Mesenchymal stem cell (in vitro differentiated cells and primary cell): Measurements from ENCODE around the gene ARHGAP20.

Experiments
- DNase-seq: peaks from one replicate; pipeline ENCODE4 v3.0.0-alpha.2; 2013
- H2AFZ ChIP-seq: one replicate; pipeline ENCODE4 v1.6.1; 2013; ENCODE audit warnings: low read depth, mild to moderate bottlenecking, control low read depth, inconsistent platforms, low read length, moderate library complexity
- H2AK5ac ChIP-seq: 2 replicates; pipeline ENCODE4 v1.6.1; 2013; ENCODE audit warnings: low read length, moderate library complexity, mild to moderate bottlenecking, inconsistent platforms; ENCODE audit not compliant: severe bottlenecking
- H2BK120ac ChIP-seq: one replicate; pipeline ENCODE4 v1.6.1; 2013; ENCODE audit warnings: low read depth, mild to moderate bottlenecking, inconsistent platforms, low read length, moderate library complexity
- H2BK12ac ChIP-seq, 2 experiments: one replicate each; pipeline ENCODE4 v1.6.1; 2013; ENCODE audit warnings: inconsistent platforms in 2 of 2, low read length in 2 of 2, mild to moderate bottlenecking in 2 of 2, moderate library complexity in 2 of 2, control low read depth in 1 of 2
- H2BK15ac ChIP-seq: one replicate; pipeline ENCODE4 v1.6.1; 2013; ENCODE audit warnings: mild to moderate bottlenecking, low read depth, inconsistent platforms; ENCODE audit not compliant: poor library complexity, severe bottlenecking
- H2BK5ac ChIP-seq: 2 replicates; pipeline ENCODE4 v1.6.1; 2013; ENCODE audit warnings: low read depth, mild to moderate bottlenecking, low read length, control low read depth, inconsistent platforms; ENCODE audit not compliant: poor library complexity, severe bottlenecking
- H3K14ac ChIP-seq, 2 experiments: one replicate each; pipeline ENCODE4 v1.6.1; 2013; ENCODE audit warnings: inconsistent platforms in 2 of 2, low read length in 2 of 2, control low read depth in 1 of 2, mild to moderate bottlenecking in 1 of 2, moderate library complexity in 1 of 2
- H3K18ac ChIP-seq, 2 experiments: one replicate each; pipeline ENCODE4 v1.6.1; 2013; ENCODE audit warnings: inconsistent platforms in 2 of 2, low read length in 2 of 2, control low read depth in 1 of 2, low read depth in 1 of 2, mild to moderate bottlenecking in 1 of 2
- H3K23ac ChIP-seq, 2 experiments: one replicate each; pipeline ENCODE4 v1.6.1; 2013; ENCODE audit warnings: inconsistent platforms in 2 of 2, low read length in 2 of 2, mild to moderate bottlenecking in 2 of 2, moderate library complexity in 2 of 2, control low read depth in 1 of 2
- H3K27ac ChIP-seq: 2 replicates; pipeline ENCODE4 v1.5.1; 2013; ENCODE audit warnings: mild to moderate bottlenecking, moderate library complexity, low read length, control low read depth, inconsistent platforms; ENCODE audit not compliant: poor library complexity, severe bottlenecking
- H3K27me3 ChIP-seq, 2 experiments: 2 replicates each; pipeline versions ENCODE4 v1.6.1 to v1.7.0; 2013; ENCODE audit warnings: low read length in 2 of 2, mild to moderate bottlenecking in 2 of 2, moderate library complexity in 2 of 2, control low read depth in 1 of 2, inconsistent platforms in 1 of 2; ENCODE audit not compliant: control insufficient read depth in 1 of 2, insufficient read depth in 1 of 2
- H3K36me3 ChIP-seq, 2 experiments: 2 replicates each; pipeline versions ENCODE4 v1.6.1 to v1.7.0; 2013; ENCODE audit warnings: low read length in 2 of 2, control low read depth in 1 of 2, inconsistent platforms in 1 of 2, low read depth in 1 of 2, mild to moderate bottlenecking in 1 of 2; ENCODE audit not compliant: insufficient read depth in 2 of 2, control insufficient read depth in 1 of 2
- H3K4ac ChIP-seq, 2 experiments: one replicate each; pipeline ENCODE4 v1.6.1; 2013; ENCODE audit warnings: inconsistent platforms in 2 of 2, low read length in 2 of 2, mild to moderate bottlenecking in 2 of 2, moderate library complexity in 2 of 2, control low read depth in 1 of 2, low read depth in 1 of 2
- H3K4me1 ChIP-seq: 2 replicates; pipeline ENCODE4 v1.6.1; 2013; ENCODE audit warnings: low read depth, low read length, control low read depth; ENCODE audit not compliant: control insufficient read depth, insufficient read depth
- H3K4me2 ChIP-seq: 2 replicates; pipeline ENCODE4 v1.6.1; 2013; ENCODE audit warnings: low read length, mild to moderate bottlenecking, inconsistent platforms; ENCODE audit not compliant: poor library complexity, severe bottlenecking
- H3K4me3 ChIP-seq, 2 experiments: 2 replicates each; pipeline versions ENCODE4 v1.5.1 to v1.7.0; 2013; ENCODE audit warnings: low read length in 2 of 2, mild to moderate bottlenecking in 2 of 2, control low read depth in 1 of 2, low read depth in 1 of 2; ENCODE audit not compliant: insufficient read depth in 1 of 2
- H3K79me1 ChIP-seq: replicated peaks from 2 replicates; pipeline ENCODE4 v1.6.1; 2013; ENCODE audit warnings: mild to moderate bottlenecking, control low read depth, low read length, inconsistent platforms; ENCODE audit not compliant: poor library complexity, severe bottlenecking
- H3K9ac ChIP-seq: 2 replicates; pipeline ENCODE4 v1.7.0; 2013; ENCODE audit warnings: mild to moderate bottlenecking, low read length, moderate library complexity
- H3K9me3 ChIP-seq: 2 replicates; pipeline ENCODE4 v1.7.0; 2013; ENCODE audit warnings: mild to moderate bottlenecking, low read length; ENCODE audit not compliant: control insufficient read depth
- H4K8ac ChIP-seq: one replicate; pipeline ENCODE4 v1.6.1; 2013; ENCODE audit warnings: inconsistent platforms, mild to moderate bottlenecking, low read length, moderate library complexity
- H4K91ac ChIP-seq: one replicate; pipeline ENCODE4 v1.6.1; 2013; ENCODE audit warnings: mild to moderate bottlenecking, low read length, inconsistent platforms
- WGBS: methylation state at CpG from one replicate; pipeline ENCODE4 v1.1.7; 2013; ENCODE audit warnings: mixed read lengths; 5-methylcytosine and 5-hydroxymethylcytosine counted together

ARHGAP20 gene

GRCh38 chr11:110711448-110711775 lies 825 bp downstream of the ARHGAP20 start:
- Histone ChIP-seq H2BK12ac (peak overlapping the region in 1 of 2 experiments; percentile 29), H2BK15ac (no peak overlapping the region), H2AFZ (peak overlapping the region; percentile 86), H3K18ac (peak overlapping the region in 1 of 2 experiments; percentile 46), H3K14ac (peak overlapping the region in 1 of 2 experiments; percentile 62), H3K9me3 (no peaks in the 10 kb centered on the region), H4K91ac (no peak overlapping the region), H3K23ac (peak overlapping the region in 1 of 2 experiments; percentile 14), H3K4me1 (peaks cover 21% of the 10 kb centered on the region), H3K36me3 (no peaks in the 10 kb centered on the region), H2BK5ac (no peak overlapping the region), H3K27ac (no peak overlapping the region), H3K4me2 (peak overlapping the region; percentile 81), H3K79me1 (no peaks in the 10 kb centered on the region), H4K8ac (no peak overlapping the region), H3K4me3 (peak overlapping the region; percentile 42 to 78), H3K9ac (peak overlapping the region; percentile 71), H2BK120ac (no peak overlapping the region), H3K4ac (no peak overlapping the region), H2AK5ac (no peak overlapping the region), H3K27me3 (peaks cover 0 to 45% of the 10 kb centered on the region in 2 experiments)
- DNase-seq = no peak
- WGBS = 2% methylated on average over 24 of the region's 24 CpGs

DNA sequence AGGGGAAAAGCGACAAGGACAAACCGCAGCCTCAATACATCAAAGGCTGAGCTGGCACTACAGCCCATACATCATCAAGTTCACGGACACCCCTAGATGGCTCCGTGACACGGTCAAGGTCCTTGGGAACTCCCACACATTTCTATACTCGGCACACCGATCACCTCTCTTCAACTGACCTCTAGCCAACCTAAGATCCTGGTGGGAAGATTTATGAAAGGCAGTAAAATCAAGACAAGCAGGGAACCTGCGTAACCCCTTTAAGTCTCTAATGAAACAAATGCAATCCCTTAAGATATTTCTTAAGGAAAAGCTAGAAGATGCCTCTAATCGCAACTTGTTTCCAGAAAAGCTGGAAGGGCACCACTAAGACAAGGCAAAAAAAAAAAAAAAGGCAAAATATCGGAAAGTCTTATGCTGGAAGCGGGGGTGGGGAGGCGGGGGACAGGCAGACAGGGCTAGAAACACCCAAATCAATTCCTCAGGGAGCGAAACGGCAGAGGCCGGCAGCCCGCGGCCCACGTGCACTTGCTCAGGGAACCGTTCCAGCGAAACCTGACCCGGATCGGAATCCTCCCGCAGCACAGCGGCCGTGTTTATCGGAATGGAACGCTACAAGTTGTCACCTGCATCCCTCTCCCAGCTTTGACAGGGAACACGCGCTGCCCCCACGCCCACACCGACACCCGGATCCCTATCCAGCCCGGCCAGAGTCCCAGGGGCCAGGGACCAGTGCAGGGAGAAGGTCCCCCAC lies 1.4 kb downstream of the ARHGAP20 start:
- Histone ChIP-seq H4K8ac (no peak overlapping the region), H3K9ac (peak overlapping the region; percentile 71), H2BK15ac (no peak overlapping the region), H3K27ac (no peak overlapping the region), H3K4ac (no peak overlapping the region), H2AFZ (no peak overlapping the region), H3K14ac (no peak overlapping the region), H3K4me2 (no peak overlapping the region), H4K91ac (no peak overlapping the region), H2BK5ac (no peak overlapping the region), H3K4me1 (peaks cover 21% of the 10 kb centered on the region), H3K36me3 (no peaks in the 10 kb centered on the region), H3K18ac (no peak overlapping the region), H2BK12ac (no peak overlapping the region), H2AK5ac (no peak overlapping the region), H3K27me3 (peaks cover 0 to 45% of the 10 kb centered on the region in 2 experiments), H3K9me3 (no peaks in the 10 kb centered on the region), H3K4me3 (peak overlapping the region in 1 of 2 experiments; percentile 78), H3K23ac (no peak overlapping the region), H2BK120ac (no peak overlapping the region), H3K79me1 (no peaks in the 10 kb centered on the region)
- 8% methylated on average over 33 of the region's 33 CpGs for WGBS
- peak; percentile 23 for DNase-seq

GRCh38 chr11:110704210-110704864 lies 7.9 kb downstream of the ARHGAP20 start:
- Histone ChIP-seq H2AFZ (no peak overlapping the region), H3K9ac (no peak overlapping the region), H3K4me1 (no peaks in the 10 kb centered on the region), H3K36me3 (peaks cover 0 to 4% of the 10 kb centered on the region in 2 experiments), H2AK5ac (no peak overlapping the region), H2BK12ac (no peak overlapping the region), H3K4me3 (no peak overlapping the region), H3K23ac (no peak overlapping the region), H3K4ac (no peak overlapping the region), H3K18ac (no peak overlapping the region), H4K91ac (no peak overlapping the region), H3K27me3 (peaks cover 0 to 5% of the 10 kb centered on the region in 2 experiments), H3K27ac (no peak overlapping the region), H3K79me1 (no peaks in the 10 kb centered on the region), H2BK120ac (no peak overlapping the region), H2BK15ac (no peak overlapping the region), H4K8ac (no peak overlapping the region), H2BK5ac (no peak overlapping the region), H3K4me2 (no peak overlapping the region), H3K14ac (no peak overlapping the region), H3K9me3 (no peaks in the 10 kb centered on the region)
- no peak for DNase-seq
- WGBS = 71% methylated on average over 4 of the region's 5 CpGs

- H2AFZ ChIP-seq = no peak overlapping the region
- H3K4me1 ChIP-seq = no peaks in the 10 kb centered on the region
- H3K4me2 ChIP-seq = no peak overlapping the region
- H3K18ac ChIP-seq = no peak overlapping the region
- no CpG with 5 or more reads among the region's 4 CpGs for WGBS
- H3K36me3 ChIP-seq = peaks cover 0 to 20% of the 10 kb centered on the region in 2 experiments
- no peak overlapping the region for H3K14ac ChIP-seq
- H3K23ac ChIP-seq = no peak overlapping the region
- no peak overlapping the region for H3K4ac ChIP-seq
- H2BK120ac ChIP-seq = no peak overlapping the region
- no peak overlapping the region for H2AK5ac ChIP-seq
- no peaks in the 10 kb centered on the region for H3K79me1 ChIP-seq
- no peak overlapping the region for H4K91ac ChIP-seq
- H4K8ac ChIP-seq = no peak overlapping the region
- no peak overlapping the region for H2BK5ac ChIP-seq
- H3K9me3 ChIP-seq = no peaks in the 10 kb centered on the region
- H3K9ac ChIP-seq = peak overlapping the region; percentile 39
- H3K27ac ChIP-seq = no peak overlapping the region
- DNase-seq = no peak
- H2BK12ac ChIP-seq = no peak overlapping the region
- no peaks in the 10 kb centered on the region for H3K27me3 ChIP-seq
- no peak overlapping the region for H3K4me3 ChIP-seq
- no peak overlapping the region for H2BK15ac ChIP-seq
Measured at GRCh38 chr11:110691926-110692325, 20.3 kb downstream of the ARHGAP20 start.
